Cardiac fibroblast (primary cell): Measurements from ENCODE around the gene SYNDIG1.

Experiments
- DNase-seq, 2 donors: peaks; one replicate each; pipeline versions ENCODE4 v3.0.0 to v3.0.0-alpha.2; 2010; ENCODE audit warnings: low read depth in 2 of 2
- H3K4me3 ChIP-seq, 2 donors: replicated peaks in 1 of 2; 1 replicate in 1 of 2; 2 replicates in 1 of 2; pipeline ENCODE4 v1.5.1; 2011; ENCODE audit warnings: low read depth in 2 of 2, low read length in 2 of 2, mild to moderate bottlenecking in 2 of 2, moderate library complexity in 1 of 2
- CTCF ChIP-seq: IDR thresholded peaks from one replicate; pipeline ENCODE4 v1.5.1; 2011; ENCODE audit warnings: low read depth, mild to moderate bottlenecking, low read length, inconsistent platforms

SYNDIG1 gene

GRCh38 chr20:24701027-24701426, 231.6 kb downstream of the SYNDIG1 start:
- H3K4me3 ChIP-seq: no peak overlapping the region
- no peak for DNase-seq
- TF ChIP-seq CTCF: no peak

GRCh38 chr20:24701668-24702067, 232.2 kb downstream of the SYNDIG1 start:
- no peak for TF ChIP-seq CTCF
- no peak overlapping the region for H3K4me3 ChIP-seq
- no peak for DNase-seq

- TF ChIP-seq CTCF: no peak
- DNase-seq: no peak
- no peak overlapping the region for H3K4me3 ChIP-seq
Measured at GRCh38 chr20:24702501-24703283, 233.3 kb downstream of the SYNDIG1 start.

DNA sequence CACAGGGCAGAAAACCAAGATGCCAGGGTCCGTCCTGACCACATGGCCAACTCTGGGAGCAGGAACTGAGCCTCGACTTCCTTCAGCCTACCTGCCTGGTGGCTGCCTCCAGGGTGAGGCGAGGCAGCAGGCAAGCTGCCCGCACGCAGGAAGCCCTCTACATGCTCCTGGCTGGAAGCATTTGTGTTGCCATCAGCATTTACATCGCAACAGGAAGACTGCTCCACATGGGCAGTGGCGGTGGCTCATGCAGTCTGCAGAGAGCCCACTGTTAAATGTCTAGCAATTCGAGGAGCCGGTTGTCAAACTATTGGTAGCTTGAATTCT, 233.8 kb downstream of the SYNDIG1 start:
- no peak for DNase-seq
- H3K4me3 ChIP-seq: no peak overlapping the region
- TF ChIP-seq CTCF: no peak

- H3K4me3 ChIP-seq: no peak overlapping the region
- no peak for TF ChIP-seq CTCF
- no peak for DNase-seq
Measured at GRCh38 chr20:24704899-24705298, 235.5 kb downstream of the SYNDIG1 start.

DNA sequence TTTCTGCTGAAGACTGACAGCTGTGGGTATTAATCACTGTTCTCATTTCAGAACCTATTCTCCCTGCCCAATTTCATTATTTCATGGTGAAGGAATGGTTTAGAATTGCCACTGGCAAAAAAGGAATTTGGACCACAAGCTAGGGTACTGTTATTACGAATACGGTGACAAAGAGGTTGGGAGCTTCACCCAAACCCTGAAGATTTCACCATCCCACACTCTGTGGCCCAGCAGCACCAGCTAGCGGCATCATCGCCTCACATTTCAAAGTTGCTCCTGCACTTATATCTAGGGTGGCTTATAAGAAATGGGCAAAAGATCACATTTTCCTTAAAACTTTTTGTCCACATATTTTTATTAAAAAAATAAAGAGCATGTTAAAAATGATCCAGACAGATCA, 236.1 kb downstream of the SYNDIG1 start:
- no peak overlapping the region for H3K4me3 ChIP-seq
- no peak for TF ChIP-seq CTCF
- DNase-seq: peak in 1 of 2 donors; percentile 6
